Epidermal melanocyte (primary cell): ENCODE data around the gene SPRR3.

ENCODE experiments used
- DNase-seq: peaks from one replicate; pipeline ENCODE4 v3.0.0; 2011; ENCODE audit warnings: low spot score; ENCODE audit not compliant: insufficient read length

The SPRR3 gene

DNA sequence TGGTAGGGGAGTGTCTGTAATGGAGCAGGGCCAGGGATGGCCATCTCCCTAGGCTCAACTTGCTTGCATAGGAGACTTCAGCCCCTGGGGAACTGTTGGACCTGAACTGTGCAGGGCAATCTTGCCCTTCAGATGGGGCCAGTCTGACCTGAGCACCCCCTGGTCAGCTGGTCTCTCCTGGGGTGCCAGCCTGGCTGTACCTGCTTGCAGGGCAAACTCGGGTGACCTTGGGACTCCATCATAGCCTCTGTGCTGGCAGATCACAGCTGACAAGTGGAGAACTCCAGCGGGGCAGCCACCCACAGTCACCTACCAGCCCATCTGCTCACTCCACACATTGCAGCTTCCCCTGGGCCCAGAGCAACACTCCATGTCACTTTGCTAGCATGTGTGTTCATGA lies 47.7 kb downstream of the SPRR3 start:
- DNase-seq: no peak
